Stimulated activated CD4-positive, alpha-beta T cell treated with anti-CD3 and anti-CD28 coated beads, Interleukin-15, amount 100 ng/mL, for 48 hours (primary cell): ENCODE measurements around the gene ASXL2.
A peak's percentile ranks its signal among the peaks of the same experiment; 100 is the strongest.
"Not testable (repeated sequence)": the region's sequence is repeated elsewhere in the genome, so short reads cannot be mapped to it uniquely, and the experiment has no call there.

Experiments
- DNase-seq, 2 donors: peaks; one replicate each; pipeline ENCODE4 v3.0.0-alpha.2; 2020; ENCODE audit warnings: low read depth in 2 of 2

Gene ASXL2

DNA sequence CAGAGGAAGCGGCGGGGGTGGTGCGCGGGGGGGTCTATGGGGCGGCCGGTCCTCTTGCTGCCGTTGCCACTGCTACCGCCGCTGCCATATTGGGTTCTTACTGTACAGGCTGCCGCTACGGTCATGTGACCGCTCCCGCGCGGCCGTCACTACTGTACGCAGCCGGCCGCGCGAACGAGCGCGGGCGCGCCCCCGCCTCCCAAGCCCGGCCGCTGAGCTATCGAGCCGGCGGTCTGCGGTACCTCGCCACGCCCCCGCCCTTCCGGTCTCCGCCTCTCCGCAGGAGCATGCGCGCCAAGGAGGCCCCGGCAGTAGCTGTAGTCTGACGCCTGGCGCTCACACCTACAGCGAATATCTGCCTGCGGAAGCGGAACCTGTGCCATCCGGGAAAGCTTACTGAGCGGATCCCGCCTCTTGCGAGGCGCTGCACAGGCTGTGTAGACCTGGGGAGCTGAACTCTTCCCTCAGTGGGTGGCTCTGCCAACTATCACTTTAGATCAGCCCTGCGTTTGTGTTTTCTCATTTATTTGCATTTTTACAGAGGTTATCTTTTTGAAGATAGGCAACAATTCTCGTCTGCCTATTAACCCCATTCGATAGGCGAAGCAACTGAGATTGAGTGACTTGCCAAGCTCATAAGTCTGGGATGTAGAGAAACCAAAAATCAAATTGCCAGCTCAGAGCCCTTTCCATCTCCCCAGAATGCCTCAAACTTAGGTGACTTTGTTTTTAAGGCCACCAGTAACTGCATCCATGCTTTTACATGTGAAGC lies at the start of gene ASXL2:
ASXL2 (minus strand) TSS at position 127 of the 772 bp plus-strand sequence. CDS start 265 bp downstream, outside the sequence.
- peak; percentile 96 for DNase-seq

DNA sequence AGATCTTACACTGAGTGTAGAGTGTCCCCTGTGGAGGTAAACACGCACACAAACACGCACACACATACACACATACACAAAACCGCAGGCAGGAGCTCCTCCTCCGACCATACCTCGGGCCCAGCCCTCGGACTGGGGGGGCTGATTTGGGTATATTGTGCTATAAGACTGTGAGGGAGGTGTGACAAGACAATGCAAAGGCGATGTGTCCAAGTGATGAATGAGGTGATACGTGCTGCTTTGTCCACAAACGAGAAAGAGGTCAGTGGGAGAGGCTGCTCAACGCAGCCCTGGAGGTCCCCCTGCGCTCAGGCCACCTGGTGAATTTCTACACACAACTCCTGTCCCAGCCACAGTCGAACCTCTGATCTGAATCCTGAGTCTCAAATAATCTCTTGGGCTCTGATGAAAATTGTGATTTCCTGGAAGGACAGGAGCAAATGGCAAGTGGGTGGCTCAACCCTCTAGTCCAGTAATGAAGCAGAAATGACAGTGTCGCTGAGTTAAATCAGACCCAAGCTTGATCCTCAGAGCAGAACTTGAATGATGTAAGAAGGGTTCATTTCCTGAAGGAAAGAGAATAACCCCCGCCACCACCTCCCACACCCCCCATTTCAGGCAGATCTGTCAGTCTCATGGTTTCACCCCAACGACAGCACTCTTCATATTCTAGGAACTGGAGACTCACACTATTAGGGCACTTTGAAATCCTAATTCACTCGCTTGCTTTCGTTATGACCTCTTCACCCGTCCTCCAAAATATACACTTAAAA lies 48.9 kb upstream of the ASXL2 start:
- DNase-seq = no peak

DNA sequence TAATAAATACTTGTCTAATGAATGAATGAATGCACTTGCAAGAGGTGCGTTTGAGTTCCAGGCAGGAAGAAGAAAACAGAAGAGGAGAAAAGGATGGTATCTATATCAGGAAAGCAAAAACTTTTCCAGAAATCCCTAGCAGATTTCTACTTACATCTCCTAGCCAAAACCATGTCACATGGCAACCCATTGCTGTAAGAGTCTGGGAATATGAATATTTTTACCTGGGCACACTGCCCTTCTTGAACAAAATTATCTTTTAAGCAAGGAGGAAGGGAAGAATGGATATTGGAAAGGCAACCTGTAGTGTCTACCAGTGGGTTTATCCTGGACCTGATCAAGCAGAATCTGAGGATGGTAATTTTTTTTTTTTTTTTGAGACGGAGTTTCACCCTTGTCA lies 44.2 kb upstream of the ASXL2 start:
- DNase-seq = no peak

DNA sequence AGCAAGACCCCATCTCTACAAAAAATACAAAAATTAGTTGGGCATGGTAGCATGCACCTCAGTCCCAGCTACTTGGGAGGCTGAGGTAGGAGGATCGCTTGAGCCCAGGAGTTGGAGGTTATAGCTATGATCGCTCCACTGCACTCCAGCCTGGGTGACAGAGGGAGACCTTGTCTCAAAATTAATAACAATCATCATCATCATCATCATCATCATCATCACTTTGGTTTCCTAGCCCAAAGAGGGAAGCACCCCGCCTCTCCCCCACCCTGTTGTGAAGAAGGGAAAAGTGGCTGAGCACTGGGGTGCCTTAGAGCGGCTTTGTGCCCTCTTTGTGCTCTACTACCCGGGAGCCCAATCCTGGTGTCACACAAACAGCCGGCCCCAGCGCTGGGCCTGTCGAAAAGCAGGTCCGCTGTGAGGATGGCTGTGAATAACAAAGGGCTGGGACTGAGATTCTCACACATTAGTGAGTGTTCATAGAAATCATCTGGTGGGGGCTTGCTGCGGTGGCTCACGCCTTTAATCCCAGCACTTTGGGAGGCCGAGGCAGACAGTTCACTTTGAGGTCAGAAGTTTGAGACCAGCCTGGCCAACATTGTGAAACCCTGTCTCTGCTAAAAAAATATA lies 42.6 kb upstream of the ASXL2 start:
- no peak for DNase-seq

DNA sequence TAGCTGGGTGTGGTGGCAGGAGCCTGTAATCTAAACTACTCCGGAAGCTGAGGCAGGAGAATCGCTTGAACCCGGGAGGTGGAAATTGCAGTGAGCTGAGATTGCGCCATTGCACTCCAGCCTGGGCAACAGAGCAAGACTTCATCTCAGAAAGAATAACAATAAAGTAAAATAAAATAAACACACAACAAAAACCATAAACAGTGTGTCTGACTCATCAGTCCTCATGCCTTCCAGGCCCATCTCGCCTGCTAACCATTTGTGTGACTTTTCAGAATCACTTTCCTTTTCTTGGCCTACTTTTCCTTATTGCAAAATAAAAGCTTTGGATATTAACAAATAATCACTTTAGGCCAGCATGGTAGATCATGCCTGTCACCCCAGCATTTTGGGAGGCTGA lies 42.0 kb upstream of the ASXL2 start:
- DNase-seq = no peak

DNA sequence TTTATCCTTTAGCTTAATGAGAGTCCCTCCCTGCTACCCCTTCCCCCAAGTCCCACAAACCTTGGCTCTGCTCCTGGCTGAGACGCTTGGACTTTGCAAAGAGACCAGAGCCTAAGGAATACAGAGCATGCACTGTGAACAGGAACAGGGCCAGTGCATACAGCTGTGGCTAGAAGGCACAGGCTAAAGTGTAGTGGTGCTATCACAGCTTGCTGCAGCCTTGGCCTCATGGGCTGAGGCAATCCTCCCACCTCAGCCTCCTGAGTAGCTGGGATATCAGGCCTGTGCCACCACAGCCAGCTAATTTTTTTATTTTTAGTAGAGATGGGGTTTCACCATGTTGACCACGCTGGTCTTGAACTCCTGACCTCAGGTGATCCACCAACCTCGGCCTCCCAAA lies 39.5 kb upstream of the ASXL2 start:
- DNase-seq = no peak

DNA sequence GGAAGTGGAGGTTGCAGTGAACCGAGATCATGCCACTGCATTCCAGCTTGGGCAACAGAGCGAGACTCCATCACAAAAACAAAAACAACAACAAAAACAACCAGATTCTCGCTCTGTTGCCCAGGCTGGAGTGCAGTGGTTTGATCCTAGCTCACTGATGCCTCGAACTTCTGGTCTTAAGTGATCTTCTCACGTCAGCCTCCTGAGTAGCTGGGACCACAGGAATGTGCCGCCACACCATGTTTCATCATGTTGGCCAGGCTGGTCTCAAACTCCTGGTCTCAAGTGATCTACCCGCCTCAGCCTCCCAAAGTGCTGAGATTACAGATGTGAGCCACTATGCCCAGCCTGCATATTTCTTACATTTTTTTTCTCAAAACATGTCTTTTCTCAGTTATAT lies 39.1 kb upstream of the ASXL2 start:
- DNase-seq = not testable (repeated sequence)

DNA sequence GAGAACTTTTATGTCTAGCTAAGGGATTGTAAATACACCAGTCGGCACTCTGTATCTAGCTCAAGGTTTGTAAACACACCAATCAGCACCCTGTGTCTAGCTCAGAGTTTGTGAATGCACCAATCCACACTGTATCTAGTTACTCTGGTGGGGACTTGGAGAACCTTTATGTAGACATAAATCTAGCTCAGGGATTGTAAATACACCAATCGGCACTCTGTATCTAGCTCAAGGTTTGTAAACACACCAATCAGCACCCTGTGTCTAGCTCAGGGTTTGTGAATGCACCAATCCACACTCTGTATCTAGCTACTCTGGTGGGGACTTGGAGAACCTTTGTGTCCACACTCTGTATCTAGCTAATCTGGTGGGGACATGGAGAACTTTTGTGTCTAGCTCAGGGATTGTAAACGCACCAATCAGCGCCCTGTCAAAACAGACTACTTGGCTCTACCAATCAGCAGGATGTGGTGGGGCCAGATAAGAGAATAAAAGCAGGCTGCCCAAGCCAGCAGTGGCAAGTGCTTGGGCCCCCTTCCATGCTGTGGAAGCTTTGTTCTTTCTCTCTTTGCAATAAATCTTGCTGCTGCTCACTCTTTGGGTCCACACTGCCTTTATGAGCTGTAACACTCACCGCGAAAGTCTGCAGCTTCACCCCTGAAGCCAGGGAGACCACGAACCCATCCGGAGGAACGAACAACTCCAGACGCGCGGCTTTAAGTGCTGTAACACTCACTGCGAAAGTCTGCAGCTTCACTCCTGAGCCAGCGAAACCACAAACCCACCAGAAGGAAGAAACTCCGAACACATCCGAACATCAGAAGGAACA lies 37.9 kb upstream of the ASXL2 start:
- peak; percentile 3 to 12 for DNase-seq

DNA sequence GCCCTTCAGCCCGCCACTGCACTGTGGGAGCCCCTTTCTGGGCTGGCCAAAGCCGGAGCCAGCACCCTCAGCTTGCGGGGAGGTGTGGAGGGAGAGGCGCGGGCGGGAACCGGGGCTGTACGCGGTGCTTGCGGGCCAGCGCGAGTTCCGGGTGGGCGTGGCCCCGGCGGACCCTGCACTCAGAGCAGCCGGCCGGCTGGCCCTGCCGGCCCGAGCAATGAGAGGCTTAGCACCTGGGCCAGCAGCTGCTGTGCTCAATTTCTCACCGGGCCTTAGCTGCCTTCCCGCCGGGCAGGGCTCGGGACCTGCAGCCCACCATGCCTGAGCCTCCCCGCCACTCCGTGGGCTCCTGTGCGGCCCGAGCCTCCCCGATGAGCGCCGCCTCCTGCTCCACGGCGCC lies 37.1 kb upstream of the ASXL2 start:
- DNase-seq = not testable (repeated sequence)

DNA sequence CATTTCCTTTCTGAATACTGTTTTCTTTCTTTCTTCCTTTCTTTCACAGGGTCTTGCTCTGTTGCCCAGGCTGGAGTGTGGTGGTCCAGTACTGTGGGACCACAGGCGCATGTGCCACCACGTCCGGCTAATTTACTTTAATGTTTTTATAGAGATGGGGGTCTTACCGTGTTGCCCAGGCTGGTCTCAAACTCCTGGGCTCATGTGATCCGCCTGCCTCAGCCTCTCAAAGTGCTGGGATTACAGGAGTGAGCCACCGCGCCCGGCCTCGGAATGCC lies 35.3 kb upstream of the ASXL2 start:
- not testable (repeated sequence) for DNase-seq

DNA sequence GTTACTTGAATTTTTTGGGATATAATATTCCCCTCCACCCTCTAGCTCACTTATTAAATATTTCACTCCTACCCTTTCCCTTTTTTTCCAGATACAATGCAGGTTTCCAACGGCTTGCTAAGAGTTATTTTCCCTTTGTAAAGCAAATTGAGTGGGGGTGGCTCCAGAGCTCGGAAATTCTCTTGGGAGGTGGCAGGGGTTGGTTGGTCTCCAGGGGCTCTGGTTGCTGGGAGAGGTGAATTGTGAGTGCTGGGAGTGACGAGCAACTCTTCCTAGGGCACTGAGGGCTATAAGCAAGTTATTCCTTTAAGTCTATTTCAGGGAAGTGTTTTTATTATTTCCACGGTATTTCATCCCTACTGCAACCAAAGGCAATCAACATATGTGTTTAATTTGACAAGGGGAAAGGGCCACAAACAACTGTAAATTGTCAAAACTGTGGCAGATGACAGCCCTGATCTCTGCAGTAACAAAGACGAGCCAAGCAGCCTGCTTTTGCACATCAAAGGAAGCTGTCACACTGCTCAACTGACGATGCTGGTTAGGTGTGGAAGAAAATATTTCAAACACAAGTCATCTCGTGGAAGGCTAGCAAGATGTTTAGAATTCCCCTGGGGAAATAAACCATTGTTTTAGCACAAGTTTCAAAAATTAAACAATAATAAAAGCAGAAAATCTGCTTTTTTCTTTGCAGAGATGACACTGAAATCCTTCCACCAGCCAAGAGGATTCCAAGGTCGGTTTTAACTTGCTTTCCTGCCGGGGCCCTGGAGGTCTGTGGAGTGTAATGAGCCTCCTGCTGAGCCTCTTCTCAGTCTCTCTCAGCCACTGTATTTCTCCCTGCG lies 34.8 kb upstream of the ASXL2 start:
- DNase-seq = no peak

DNA sequence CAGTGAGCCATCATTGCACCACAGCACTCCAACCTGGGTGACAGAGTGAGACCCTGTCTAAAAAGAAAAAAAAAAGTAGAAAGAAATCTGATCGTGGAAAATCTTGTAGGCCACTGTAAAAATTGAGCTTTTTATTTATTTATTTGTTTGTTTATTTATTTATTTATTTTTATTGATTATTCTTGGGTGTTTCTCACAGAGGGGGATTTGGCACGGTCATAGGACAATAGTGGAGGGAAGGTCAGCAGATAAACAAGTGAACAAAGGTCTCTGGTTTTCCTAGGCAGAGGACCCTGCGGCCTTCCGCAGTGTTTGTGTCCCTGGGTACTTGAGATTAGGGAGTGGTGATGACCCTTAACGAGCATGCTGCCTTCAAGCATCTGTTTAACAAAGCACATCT lies 31.3 kb upstream of the ASXL2 start:
- not testable (repeated sequence) for DNase-seq

DNA sequence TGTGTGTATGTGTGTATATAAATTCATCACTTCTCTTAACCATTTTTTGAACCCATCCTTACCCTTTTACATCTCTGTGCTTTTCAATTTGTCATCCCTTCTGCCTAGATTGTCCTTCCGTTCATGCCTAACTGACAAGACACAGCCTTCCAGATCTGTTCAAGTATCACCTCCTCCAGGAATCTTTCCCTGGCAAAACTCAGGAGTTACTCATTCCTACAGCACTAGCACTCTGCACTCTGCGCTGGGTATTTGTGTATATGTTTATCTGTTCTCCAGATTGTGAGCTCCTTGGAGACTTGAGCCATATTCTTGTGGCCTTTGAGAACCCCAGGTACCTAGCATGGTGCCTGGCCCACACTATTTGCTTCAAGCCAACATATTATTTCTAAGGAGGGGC lies 26.8 kb upstream of the ASXL2 start:
- no peak for DNase-seq

DNA sequence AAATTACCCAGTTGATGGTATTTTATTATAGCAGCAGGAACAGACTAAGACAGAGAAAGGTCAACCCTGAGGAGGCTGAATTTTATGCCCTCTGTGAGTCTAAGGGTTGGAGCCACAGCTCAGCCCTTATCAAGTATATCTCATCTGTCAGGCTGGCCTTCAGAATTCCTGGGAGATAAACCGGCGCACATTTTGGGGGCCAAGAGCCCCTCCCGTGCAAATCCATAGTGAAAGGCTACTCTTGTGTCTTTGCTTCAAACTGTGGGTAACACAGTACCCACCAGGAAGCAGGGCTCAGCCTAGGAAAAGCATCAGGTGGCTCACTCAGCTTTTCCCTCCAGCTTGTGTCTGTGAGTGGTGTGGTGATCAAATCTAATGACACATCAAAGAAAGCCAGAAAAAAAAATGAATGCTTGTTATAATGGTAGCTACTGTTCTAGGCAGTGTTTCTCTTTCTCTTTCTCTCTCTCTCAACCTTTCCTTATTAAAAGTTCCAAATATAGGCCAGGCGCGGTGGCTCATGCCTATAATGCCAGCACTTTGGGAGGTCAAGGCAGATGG lies 25.0 kb upstream of the ASXL2 start:
- no peak for DNase-seq

DNA sequence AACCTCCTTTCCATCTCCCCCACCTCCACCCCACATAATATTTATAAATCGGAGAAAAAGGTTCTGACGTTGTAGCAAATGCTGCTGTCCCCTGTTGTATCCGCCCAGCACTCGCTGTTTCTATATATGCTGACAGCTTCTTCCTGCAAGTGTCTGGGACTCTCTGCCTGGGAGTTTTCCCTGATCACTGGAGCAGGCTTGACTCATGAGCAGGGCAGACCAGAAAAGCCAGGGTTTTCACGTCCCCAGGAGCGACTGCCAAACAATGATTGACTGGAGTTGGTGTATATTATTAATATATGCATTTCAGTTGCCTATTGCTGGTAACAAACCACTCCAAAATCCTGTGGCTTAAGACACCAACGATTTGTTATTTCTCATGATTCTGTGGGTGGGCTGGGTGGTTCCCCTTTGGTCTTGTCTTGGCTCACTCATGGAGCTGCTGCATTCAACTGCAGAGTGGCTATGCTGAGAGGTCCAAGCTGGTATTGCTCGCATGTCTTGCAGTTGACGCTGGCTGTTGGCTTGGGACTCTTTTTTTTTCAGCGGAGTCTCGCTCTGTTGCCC lies 21.2 kb upstream of the ASXL2 start:
- no peak for DNase-seq

DNA sequence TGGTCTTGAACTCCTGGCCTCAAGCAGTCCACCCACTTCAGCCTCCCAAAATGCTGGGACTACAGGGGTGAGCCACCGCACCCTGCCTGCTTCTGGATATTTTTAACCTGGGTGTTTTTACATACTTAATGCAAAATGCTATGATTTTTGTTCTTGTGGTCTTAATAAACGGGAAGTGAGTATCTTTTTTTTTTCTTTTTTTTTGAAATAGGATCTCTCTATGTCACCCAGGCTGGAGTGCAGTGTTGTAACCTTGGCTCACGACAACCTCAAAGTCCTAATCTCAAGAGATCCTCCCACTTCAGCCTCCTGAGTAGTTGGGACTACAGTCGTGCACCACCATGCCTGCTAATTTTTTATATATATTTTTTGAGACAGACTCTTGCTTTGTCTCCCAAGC lies 19.2 kb upstream of the ASXL2 start:
- DNase-seq = no peak

DNA sequence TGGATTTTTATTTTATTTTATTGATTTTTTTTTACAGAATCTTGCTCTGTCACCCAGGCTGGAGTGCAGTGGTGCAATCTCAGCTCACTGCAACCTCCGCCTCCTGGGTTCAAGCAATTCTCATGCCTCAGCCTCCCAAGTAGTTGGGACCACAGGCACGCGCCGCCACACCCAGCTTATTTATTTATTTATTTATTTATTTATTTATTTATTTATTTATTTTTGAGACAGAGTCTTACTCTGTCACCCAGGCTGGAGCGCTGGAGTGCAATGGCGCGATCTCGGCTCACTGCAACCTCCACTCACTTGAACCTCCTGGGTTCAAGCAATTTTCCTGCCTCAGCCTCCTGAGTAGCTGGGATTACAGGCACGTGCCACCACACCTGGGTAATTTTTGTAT lies 18.0 kb upstream of the ASXL2 start:
- not testable (repeated sequence) for DNase-seq

DNA sequence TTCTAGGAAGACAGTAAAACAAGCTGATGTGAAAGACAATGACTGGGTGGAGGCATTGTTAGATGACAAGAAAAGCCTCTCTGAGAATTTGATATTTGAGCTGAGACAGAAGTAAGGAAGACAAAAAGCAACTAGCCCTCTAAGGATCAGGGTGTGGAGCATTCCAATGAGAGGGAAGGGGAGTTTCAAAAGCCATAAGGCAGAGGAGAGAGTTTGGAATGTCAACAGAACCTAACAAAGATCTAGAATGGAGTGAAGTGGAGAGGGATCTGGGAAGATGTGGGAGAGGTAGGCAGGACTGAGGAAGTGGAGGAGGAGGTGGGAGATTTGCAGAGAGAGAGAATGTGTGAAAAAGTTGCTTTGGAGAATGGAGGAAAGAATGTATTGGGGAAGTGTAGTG lies 17.3 kb upstream of the ASXL2 start:
- no peak for DNase-seq

DNA sequence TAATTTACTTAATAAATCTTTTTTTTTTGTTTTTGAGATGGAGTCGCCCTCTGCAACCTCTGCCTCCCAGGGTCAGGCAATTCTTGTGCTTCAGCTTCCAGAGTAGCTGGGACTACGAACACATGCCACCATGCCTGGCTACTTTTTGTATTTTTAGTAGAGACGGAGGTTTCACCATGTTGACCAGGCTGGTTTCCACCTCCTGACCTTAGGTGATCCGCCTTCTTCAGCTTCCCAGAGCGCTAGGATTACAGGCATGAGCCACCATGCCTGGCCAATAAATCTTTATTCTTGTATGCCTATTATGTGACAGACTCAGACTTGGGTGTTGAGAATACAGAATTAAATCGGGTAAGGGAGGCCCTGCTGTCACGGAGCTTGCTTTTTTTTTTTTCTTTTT lies 16.7 kb upstream of the ASXL2 start:
- no peak for DNase-seq

DNA sequence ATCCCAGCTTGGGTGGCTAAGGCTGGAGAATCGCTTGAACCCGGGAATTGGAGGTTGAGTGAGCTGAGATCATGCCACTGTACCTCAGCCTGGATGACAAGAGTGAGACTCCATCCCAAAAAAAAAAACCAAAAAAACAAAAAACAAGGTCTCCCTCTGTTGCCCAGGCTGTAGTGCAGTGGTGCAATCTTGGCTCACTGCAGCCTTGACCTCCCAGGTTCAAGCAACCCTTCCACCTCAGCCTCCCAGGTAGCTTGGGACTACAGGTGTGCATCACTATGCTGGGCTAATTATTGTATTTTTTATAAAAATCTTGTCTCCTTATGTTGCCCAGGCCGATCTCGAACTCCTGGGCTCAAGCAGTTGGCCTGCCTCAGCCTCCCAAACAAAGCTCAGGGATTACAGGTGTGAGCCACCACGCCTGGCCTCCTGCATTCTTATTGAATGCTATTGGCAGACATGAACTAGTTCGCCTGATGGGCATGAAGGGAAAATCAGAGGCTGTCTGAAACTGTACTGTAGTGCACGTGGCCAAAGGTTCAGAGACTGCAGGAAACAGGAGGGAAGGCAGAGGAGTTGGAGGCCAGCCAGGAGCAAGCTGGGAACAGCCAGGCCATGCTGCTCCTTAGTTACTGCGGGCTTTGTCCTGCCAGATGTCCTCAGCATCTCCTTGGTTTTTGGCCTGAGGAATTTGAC lies 16.0 kb upstream of the ASXL2 start:
- DNase-seq = no peak
